NCI-H446 (cell line): Measurements from ENCODE around the gene ERICH3.
A peak's percentile ranks its signal among the peaks of the same experiment; 100 is the strongest.

Experiments
- DNase-seq, 2 experiments: peaks; one replicate each; lab custom pipeline; 2025; lab: John Stamatoyannopoulos, UW

Gene ERICH3, protein sequence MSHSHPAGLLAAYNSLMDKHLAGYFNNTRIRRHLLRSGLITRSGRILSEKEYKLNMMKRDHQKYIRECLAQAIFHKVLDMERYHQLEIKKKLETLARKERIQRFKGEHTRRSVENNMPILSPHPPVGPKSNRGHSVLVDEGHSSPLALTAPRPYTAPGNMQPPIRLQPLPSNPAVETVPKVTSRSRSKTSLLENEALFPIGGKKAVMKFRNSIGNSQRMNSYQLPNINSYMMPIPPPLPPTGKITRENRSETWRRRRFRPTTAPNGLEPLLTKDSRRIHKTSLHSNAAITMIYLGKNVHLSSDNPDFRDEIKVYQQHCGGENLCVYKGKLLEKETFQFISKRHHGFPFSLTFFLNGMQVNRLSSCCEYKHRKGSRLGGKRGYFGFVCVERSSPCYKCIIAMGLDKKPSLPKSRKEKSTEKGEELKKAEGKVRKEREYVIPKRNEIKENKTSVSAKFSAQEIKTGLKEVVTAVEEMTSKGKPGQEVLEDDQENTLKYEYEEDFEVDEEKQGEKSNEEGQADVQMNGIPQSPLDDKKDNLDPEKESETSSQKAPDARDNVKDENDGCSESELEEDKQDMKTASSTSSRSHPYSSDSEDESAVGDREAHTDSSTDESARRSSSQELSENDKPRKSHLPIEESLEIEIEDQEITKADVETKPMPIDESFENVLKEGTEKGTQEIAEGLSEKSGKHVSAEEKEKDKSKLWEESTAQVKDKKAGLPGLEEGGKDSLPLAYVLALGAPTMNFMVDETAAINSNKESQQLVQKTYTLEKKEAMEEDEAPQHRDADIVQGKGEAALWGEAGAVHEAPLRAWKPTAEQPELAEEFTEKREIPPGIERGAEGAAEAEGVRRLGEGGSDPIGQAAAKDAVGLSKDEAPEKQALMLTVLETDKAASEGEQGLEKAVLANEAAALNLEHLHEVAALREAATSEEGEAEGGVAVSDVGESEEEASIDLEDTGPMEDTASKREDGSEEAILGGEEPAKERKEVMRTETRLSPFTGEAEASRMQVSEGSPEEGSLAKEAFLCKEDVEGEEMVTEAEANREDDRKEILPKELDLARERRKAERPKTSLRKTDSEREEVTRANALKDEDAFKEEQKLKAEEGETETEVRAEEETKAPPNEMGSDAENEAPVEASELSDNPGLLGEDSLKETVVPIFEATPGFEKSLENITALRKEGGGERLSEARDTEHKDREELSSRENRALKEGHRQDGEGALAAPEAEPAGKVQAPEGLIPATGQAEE (N-terminal part only)

DNA sequence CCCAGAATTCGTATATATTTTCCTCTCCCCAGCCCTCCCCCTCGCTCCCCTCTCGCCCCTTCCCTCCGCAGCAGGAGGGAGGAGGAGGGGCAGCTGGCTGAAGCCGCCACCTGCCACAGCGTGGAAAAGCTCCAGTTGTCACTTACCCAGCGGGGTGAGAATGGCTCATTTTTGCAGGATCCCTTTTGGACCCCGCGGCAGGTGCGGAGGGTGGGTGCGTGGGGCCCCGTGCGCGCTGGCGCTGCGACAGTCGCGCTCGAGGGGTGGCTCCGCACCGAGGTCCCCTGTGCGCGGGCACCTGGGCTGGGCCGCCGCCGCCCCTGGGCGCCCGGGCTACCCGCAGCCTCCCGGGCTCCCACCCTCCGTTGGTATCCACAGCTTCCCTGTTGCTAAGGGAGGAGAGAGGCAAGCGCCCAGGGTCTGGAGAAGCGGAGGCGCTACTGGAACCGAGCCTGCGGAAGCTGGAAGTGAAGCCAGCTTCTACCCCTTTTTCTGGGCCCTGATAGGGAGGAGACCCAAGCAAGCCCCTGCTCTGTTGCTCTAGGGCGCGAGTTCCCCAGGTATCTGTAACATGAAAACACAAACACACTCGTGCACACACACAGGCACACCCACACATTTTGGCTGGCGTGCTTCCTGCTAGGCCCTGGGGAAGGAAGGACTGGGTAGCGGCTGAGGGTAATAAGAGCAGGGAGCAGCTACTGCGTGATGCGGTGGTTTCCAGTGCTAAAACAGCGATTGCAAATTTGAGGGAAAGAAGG is at the start of gene ERICH3:
TSS of gene ERICH3 (minus strand) at position 442 of the 761 bp plus-strand sequence. CDS start at position 169, 273 bp downstream.
- peak in 1 of 2 experiments; percentile 27 for DNase-seq

- DNase-seq: no peak
Observed at GRCh38 chr1:74717626-74718025, 44.0 kb upstream of the ERICH3 start.

GRCh38 chr1:74716822-74717221 is 43.2 kb upstream of the ERICH3 start:
- DNase-seq: no peak

DNA sequence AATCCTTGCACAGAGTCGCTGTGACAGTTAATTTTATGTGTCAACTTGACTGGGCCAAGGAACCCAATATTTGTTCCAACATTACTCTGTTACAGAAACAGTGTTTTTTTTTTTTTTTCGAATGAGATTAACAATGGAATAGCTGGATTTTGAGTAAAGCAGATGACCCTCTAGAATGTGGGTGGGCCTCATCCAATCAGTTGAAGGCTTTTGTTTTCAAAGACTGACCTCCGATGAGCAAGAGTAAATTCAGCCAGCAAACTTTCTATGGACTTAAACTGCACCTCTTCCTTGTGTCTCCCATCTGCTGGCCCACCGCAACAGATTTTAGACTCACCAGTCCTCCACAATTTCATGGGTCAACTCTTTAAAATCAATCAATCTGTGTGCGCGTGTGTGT is 42.2 kb upstream of the ERICH3 start:
- DNase-seq: no peak

DNA sequence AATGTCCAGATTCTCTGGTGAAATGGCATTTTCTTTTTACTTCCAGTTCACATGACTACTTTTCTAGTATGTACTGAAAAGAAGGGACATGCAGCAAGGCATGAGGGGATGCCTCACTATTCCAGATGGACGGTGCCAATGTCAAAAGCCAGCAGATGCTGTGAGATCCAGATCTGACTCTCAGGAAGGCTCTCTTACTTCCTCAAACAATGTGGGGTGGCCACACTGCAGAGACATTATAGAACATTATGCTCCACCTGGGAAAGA is 41.6 kb upstream of the ERICH3 start:
- DNase-seq: no peak

GRCh38 chr1:74714429-74715235 is 41.0 kb upstream of the ERICH3 start:
- no peak for DNase-seq

DNA sequence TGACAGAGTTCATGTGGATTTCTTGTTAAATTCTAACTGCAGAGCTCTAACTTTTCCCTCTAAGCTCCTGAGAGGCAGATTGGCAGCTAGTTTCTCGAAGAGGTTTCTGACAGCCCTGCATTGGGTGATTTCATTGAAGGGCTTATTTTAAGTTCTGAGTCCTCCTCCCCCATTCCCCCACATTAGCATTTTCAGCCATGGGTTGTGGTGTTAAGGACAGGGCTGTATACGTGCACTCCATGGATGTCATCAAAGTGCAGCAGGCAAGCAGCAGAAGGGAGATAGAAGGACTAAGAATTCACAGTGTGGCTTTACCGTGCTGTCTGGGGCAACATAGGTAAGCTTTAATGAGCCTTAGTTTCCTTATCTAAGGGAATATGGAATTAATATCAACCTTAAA is 40.3 kb upstream of the ERICH3 start:
- no peak for DNase-seq

GRCh38 chr1:74712881-74713280 is 39.3 kb upstream of the ERICH3 start:
- DNase-seq: no peak

GRCh38 chr1:74703386-74704182 is 30.0 kb upstream of the ERICH3 start:
- DNase-seq: no peak

DNA sequence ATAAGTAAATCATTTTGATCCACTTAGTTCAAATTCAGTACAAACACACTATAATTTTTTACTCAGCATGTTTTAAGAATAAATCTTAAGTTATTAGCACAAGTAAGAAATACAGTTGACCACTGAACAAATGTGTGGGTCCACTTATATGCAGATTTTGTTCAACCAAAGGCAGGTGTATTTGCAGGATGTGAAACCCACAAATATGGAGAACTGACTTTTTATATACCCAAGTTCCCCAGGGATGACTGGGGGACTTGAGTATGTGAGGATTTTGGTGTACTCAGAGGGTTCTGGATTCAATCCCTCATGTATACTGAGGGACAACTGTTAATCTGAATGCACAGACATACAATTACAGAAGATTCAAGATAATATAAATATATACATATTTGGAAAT is 25.7 kb upstream of the ERICH3 start:
- no peak for DNase-seq

GRCh38 chr1:74697832-74698231 is 24.2 kb upstream of the ERICH3 start:
- no peak for DNase-seq

DNA sequence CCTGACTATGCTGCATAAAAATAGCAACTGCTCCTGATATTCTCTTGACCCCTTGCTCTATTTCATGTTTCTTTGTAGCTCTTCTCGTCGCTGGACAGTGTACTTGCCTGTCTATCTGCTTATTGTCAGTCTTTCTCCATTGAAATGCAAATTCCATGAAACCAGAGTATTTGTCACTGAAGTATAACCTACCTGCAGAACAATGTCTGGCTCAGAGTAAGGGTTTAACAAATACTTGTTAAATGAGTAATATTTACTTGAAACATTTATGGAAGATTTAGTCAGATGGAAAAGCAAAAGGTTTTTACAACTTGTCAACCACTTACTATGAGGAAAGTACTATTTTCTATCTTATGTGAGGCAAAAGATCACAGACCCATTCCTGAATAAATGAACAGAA is 19.9 kb upstream of the ERICH3 start:
- no peak for DNase-seq

- DNase-seq: no peak
Observed at GRCh38 chr1:74690909-74691308, 17.3 kb upstream of the ERICH3 start.

DNA sequence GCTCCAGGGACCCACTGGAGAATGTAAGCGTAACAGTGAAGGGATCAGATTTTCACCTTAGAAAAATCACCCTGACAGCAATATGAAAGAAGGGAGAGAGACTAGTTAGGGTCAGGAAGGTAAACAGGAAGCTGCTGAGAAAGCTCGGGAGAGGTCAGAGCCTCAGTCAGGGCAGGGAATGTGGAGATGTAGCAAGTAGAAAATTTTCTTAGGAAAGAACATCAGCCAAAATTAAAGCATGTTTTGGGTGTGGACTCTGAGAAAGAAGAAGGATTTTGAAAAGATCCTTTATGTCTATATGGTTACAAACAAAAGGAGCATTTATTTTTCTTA is 16.7 kb upstream of the ERICH3 start:
- no peak for DNase-seq

- peak; percentile 76 to 87 for DNase-seq
Observed at GRCh38 chr1:74689621-74690363, 16.2 kb upstream of the ERICH3 start.

GRCh38 chr1:74686928-74687327 is 13.3 kb upstream of the ERICH3 start:
- peak in 1 of 2 experiments; percentile 54 for DNase-seq

DNA sequence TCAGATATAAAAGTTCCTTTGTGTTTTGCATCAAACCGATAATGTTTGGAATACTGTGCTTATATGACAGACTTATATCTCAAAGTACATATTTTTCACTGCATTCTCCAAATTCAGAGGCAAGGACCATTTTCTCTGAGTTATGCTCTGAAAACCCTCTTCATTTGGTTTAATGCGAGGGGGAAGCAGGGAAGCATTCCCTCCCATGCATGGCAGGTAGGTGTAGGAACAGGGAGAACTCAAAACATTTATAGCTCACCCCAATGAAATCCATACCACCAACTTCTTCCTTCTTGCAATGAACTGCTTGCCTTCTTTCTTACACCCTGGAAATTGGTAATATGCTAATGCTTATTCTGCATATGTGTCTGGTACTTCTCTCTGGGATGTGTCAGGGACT is 10.7 kb upstream of the ERICH3 start:
- DNase-seq: no peak

- no peak for DNase-seq
Observed at GRCh38 chr1:74683656-74684055, 10.1 kb upstream of the ERICH3 start.

DNA sequence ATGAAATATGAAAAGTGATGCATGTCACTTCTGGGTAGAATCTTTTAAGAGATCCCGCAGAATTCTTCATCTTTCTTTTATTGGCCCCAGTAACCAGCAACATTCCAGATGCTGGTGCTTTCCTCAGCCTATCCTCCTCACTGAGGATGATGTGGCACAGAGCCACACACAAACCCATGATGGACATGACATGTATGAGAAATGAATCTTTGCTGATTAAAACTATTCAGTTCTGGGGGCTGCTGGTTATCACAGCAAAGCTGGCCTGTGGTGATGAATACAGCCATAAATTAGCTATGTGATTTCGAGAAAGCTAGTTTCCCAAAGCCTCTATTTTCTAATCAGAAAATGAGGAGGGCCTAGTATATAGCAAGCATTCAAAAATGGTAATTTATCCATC is 8.3 kb upstream of the ERICH3 start:
- no peak for DNase-seq

GRCh38 chr1:74681449-74681848 is 7.9 kb upstream of the ERICH3 start:
- no peak for DNase-seq
